GM18498 (cell line): Measurements from ENCODE around the gene CYTH3.
"Not testable (repeated sequence)": the region's sequence is repeated elsewhere in the genome, so short reads cannot be mapped to it uniquely, and the experiment has no call there.

ENCODE experiments used
- ATAC-seq: cut with Tn5 transposase; IDR thresholded peaks from one replicate; pipeline ENCODE4 v1.9.1; 2021; ENCODE audit warnings: mild to moderate bottlenecking, moderate library complexity; ENCODE audit not compliant: unreplicated experiment

Gene CYTH3

GRCh38 chr7:6154542-6155404, 117.7 kb downstream of the CYTH3 start:
- ATAC-seq: no peak

GRCh38 chr7:6153646-6154541, 118.5 kb downstream of the CYTH3 start:
- no peak for ATAC-seq

- ATAC-seq: no peak
Observed at GRCh38 chr7:6151994-6152735, 120.3 kb downstream of the CYTH3 start.

- ATAC-seq: not testable (repeated sequence)
Observed at GRCh38 chr7:6151527-6151926, 120.9 kb downstream of the CYTH3 start.

- ATAC-seq: no peak
Observed at GRCh38 chr7:6149996-6150395, 122.4 kb downstream of the CYTH3 start.

- no peak for ATAC-seq
Observed at GRCh38 chr7:6148724-6149360, 123.6 kb downstream of the CYTH3 start.

- ATAC-seq: no peak
Observed at GRCh38 chr7:6147627-6148026, 124.8 kb downstream of the CYTH3 start.

GRCh38 chr7:6146666-6147065, 125.8 kb downstream of the CYTH3 start:
- ATAC-seq: no peak

- no peak for ATAC-seq
Observed at GRCh38 chr7:6143997-6144396, 128.4 kb downstream of the CYTH3 start.

- ATAC-seq: no peak
Observed at GRCh38 chr7:6142871-6143380, 129.5 kb downstream of the CYTH3 start.

GRCh38 chr7:6139189-6139996, 133.0 kb downstream of the CYTH3 start:
- no peak for ATAC-seq

- no peak for ATAC-seq
Observed at GRCh38 chr7:6136475-6136874, 135.9 kb downstream of the CYTH3 start.

- ATAC-seq: no peak
Observed at GRCh38 chr7:6133249-6133648, 139.2 kb downstream of the CYTH3 start.

- ATAC-seq: no peak
Observed at GRCh38 chr7:6130007-6130587, 142.3 kb downstream of the CYTH3 start.

- no peak for ATAC-seq
Observed at GRCh38 chr7:6128205-6128604, 144.2 kb downstream of the CYTH3 start.

GRCh38 chr7:6127110-6127490, 145.3 kb downstream of the CYTH3 start:
- no peak for ATAC-seq

- no peak for ATAC-seq
Observed at GRCh38 chr7:6123843-6124242, 148.6 kb downstream of the CYTH3 start.

GRCh38 chr7:6121141-6121540, 151.3 kb downstream of the CYTH3 start:
- no peak for ATAC-seq

GRCh38 chr7:6117533-6117932, 154.9 kb downstream of the CYTH3 start:
- no peak for ATAC-seq
